HepG2 (cell line): ENCODE results near the gene COL9A2. TPM values are rescaled to one million over a fixed set of nuclear protein-coding genes. Genes with fewer than 3 reads are reported as not detected.
A peak's percentile ranks its signal among the peaks of the same experiment; 100 is the strongest.

Source experiments
- ATAD3A ChIP-seq: sonication (generic); formaldehyde crosslinking; IDR thresholded peaks from 2 replicates; pipeline ENCODE4 v1.4.0; 2020; ENCODE audit warnings: missing genetic modification reagents
- BHLHE40 ChIP-seq: IDR thresholded peaks from 2 replicates; pipeline ENCODE4 v1.6.1; 2011; ENCODE audit warnings: low read length, improper control_type of control experiment
- FOSL2 ChIP-seq: sonication (generic); formaldehyde crosslinking; IDR thresholded peaks from 2 replicates; pipeline ENCODE4 v1.4.0; 2020; ENCODE audit warnings: missing genetic modification reagents
- GATAD1 ChIP-seq: IDR thresholded peaks from 2 replicates; pipeline ENCODE4 v1.6.1; 2016; ENCODE audit warnings: missing genetic modification reagents, missing compliant biosample characterization
- GZF1 ChIP-seq: sonication (generic); formaldehyde crosslinking; IDR thresholded peaks from 2 replicates; pipeline ENCODE4 v1.5.1; 2020; ENCODE audit warnings: mild to moderate bottlenecking, missing genetic modification reagents
- HMGA1 ChIP-seq: sonication (generic); formaldehyde crosslinking; conservative IDR thresholded peaks from 2 replicates; pipeline ENCODE4 v1.4.0; 2020; ENCODE audit warnings: missing genetic modification reagents
- HNRNPL ChIP-seq: fragments of 200-400 bp; formaldehyde crosslinking; IDR thresholded peaks from 2 replicates; pipeline ENCODE4 v1.6.1; 2017; ENCODE audit warnings: mild to moderate bottlenecking, low read depth, low read length
- HNRNPLL ChIP-seq: fragments of 200-400 bp; formaldehyde crosslinking; IDR thresholded peaks from 2 replicates; pipeline ENCODE4 v1.6.1; 2017; ENCODE audit warnings: mild to moderate bottlenecking, low read depth, low read length; ENCODE audit not compliant: poor library complexity, severe bottlenecking
- HOXD1 ChIP-seq: sonication (generic); formaldehyde crosslinking; IDR thresholded peaks from 2 replicates; pipeline ENCODE4 v1.5.0; 2020; ENCODE audit warnings: missing genetic modification reagents
- KDM2A ChIP-seq: sonication (generic); formaldehyde crosslinking; IDR thresholded peaks from 2 replicates; pipeline ENCODE4 v1.4.0; 2020; ENCODE audit warnings: low read depth, missing genetic modification reagents, borderline replicate concordance
- KLF16 ChIP-seq, 2 experiments: sonication (generic) in 1 of 2; formaldehyde crosslinking in 1 of 2; IDR thresholded peaks; 2 replicates each; pipeline versions ENCODE4 v1.6.1 to v1.8.0; 2016 to 2023; ENCODE audit warnings: missing genetic modification reagents in 2 of 2, missing compliant biosample characterization in 1 of 2
- MED1 ChIP-seq: sonication (generic); formaldehyde crosslinking; IDR thresholded peaks from 2 replicates; pipeline ENCODE4 v1.4.0; 2020; ENCODE audit warnings: missing genetic modification reagents
- NFIC ChIP-seq: IDR thresholded peaks from 2 replicates; pipeline ENCODE4 v1.6.1; 2012; ENCODE audit warnings: mild to moderate bottlenecking, low read length, inconsistent platforms
- NFKB2 ChIP-seq: sonication (generic); formaldehyde crosslinking; IDR thresholded peaks from 2 replicates; pipeline ENCODE4 v1.4.0; 2020; ENCODE audit warnings: missing genetic modification reagents, borderline replicate concordance
- RXRA ChIP-seq: sonication (generic); formaldehyde crosslinking; IDR thresholded peaks from 2 replicates; pipeline ENCODE4 v1.5.1; 2020; ENCODE audit warnings: missing genetic modification reagents
- SRF ChIP-seq: IDR thresholded peaks from 2 replicates; pipeline ENCODE4 v1.6.1; 2011; ENCODE audit warnings: mild to moderate bottlenecking, low read depth, low read length, moderate library complexity
- YEATS4 ChIP-seq: sonication (generic); formaldehyde crosslinking; IDR thresholded peaks from 2 replicates; pipeline ENCODE4 v1.4.0; 2020; ENCODE audit warnings: missing genetic modification reagents, borderline replicate concordance
- ZNF143 ChIP-seq: sonication (generic); formaldehyde crosslinking; IDR thresholded peaks from 2 replicates; pipeline ENCODE4 v1.4.0; 2020; ENCODE audit warnings: missing genetic modification reagents
- ZNF274 ChIP-seq: sonication (generic); formaldehyde crosslinking; IDR thresholded peaks from 2 replicates; pipeline ENCODE4 v1.5.1; 2020; ENCODE audit warnings: mild to moderate bottlenecking, missing genetic modification reagents
- ZNF557 ChIP-seq: sonication (generic); formaldehyde crosslinking; IDR thresholded peaks from 2 replicates; pipeline ENCODE4 v1.4.0; 2020; ENCODE audit warnings: missing genetic modification reagents
- ZNF660 ChIP-seq: sonication (generic); formaldehyde crosslinking; IDR thresholded peaks from 2 replicates; pipeline ENCODE4 v1.5.1; 2020; ENCODE audit warnings: mild to moderate bottlenecking, low read depth, missing genetic modification reagents, borderline replicate concordance
- polyA plus RNA-seq, 8 experiments: library from polyadenylated mRNA; depleted of rRNA in 3 of 8; stranded (reverse) in 7 of 8; unstranded in 1 of 8; fragments of >200 nt; fragmentation: Illumina TruSeq in 4 of 8; extraction: Trizol in 4 of 8; gene quantifications; 2 replicates each; pipeline versions ENCODE4 v1.2.1 to v1.2.3, GENCODE V29; 2011 to 2016; ENCODE audit warnings: low read depth in 4 of 8, missing spikeins in 1 of 8, mixed read lengths in 1 of 8; ENCODE audit not compliant: insufficient read depth in 1 of 8
- total RNA-seq, 5 experiments: library from RNA; depleted of rRNA; stranded (reverse); fragments of >200 nt; fragmentation: Illumina TruSeq; extraction: Trizol; gene quantifications; 2 replicates each; pipeline ENCODE4 v1.2.3, GENCODE V29; 2016; ENCODE audit warnings: low read depth in 1 of 5
- TF ChIP-seq, protein P1 (sequence below): sonication (generic); formaldehyde crosslinking; IDR thresholded peaks from 2 replicates; pipeline ENCODE4 v1.4.0; 2020; ENCODE audit warnings: missing genetic modification reagents, borderline replicate concordance
- TF ChIP-seq, protein P2 (sequence below): IDR thresholded peaks from 2 replicates; pipeline ENCODE4 v1.6.1; 2012; ENCODE audit warnings: low read length, improper control_type of control experiment
- TF ChIP-seq, protein P3 (sequence below): IDR thresholded peaks from 2 replicates; pipeline ENCODE4 v1.6.1; 2016; ENCODE audit warnings: missing genetic modification reagents, missing compliant biosample characterization

The COL9A2 gene
- total and polyA plus RNA-seq, 2 of the 13 experiments (the other 11 are each of a cell fraction or from before 2014, with no cell fraction given), result 20.2 to 26.9 TPM

DNA sequence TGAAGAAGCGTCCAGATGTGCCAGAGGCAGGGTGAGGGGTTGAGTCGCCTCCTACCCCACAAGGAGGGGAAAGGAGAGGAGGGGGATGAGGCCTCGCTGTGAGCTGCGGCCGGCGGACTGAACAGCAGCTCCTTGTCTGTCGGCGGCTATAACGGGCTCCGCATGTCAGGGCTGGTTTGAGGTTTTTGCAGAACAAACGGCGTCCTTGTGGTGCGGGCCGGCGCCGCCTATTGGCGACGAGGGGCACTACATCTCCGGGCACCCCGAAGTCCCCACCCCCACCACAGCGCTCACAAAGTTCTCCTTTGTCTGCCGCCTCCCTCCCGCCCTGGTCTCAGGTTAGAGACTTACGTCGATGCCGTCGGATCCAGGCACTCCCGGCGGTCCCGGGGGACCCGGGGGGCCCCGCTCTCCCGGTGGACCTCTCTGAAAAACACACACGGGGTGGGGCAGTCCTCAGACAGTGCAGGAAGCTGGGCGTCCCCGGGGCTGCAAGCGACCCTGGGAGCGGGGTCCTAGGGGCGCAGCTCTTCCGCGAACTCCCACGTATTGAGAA lies 1.8 kb downstream of the COL9A2 start (continued):
- TF ChIP-seq, protein P1, sequence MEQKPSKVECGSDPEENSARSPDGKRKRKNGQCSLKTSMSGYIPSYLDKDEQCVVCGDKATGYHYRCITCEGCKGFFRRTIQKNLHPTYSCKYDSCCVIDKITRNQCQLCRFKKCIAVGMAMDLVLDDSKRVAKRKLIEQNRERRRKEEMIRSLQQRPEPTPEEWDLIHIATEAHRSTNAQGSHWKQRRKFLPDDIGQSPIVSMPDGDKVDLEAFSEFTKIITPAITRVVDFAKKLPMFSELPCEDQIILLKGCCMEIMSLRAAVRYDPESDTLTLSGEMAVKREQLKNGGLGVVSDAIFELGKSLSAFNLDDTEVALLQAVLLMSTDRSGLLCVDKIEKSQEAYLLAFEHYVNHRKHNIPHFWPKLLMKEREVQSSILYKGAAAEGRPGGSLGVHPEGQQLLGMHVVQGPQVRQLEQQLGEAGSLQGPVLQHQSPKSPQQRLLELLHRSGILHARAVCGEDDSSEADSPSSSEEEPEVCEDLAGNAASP (CRISPR knock-in tag), result peak; percentile 62; the same call in 1 of the 2 replicates
- TF ChIP-seq KDM2A (CRISPR knock-in tag) (peak; percentile 74), ZNF274 (peak; percentile 38; the same call in 1 of the 2 replicates), ZNF557 (0 out of 2 replicates have a peak, but pooled peaks have one; percentile 78), HOXD1 (CRISPR knock-in tag) (0 out of 2 replicates have a peak, but pooled peaks have one; percentile 36), HNRNPL (0 out of 2 replicates have a peak, but pooled peaks have one; percentile 65), HNRNPLL (peak; percentile 75), RXRA (CRISPR knock-in tag) (peak; percentile 58; the same call in 1 of the 2 replicates), NFKB2 (CRISPR knock-in tag) (peak; percentile 52; the same call in 1 of the 2 replicates), YEATS4 (CRISPR knock-in tag) (no peak), ZNF143 (CRISPR knock-in tag) (peak; percentile 34; the same call in 1 of the 2 replicates), GZF1 (no peak), ATAD3A (CRISPR knock-in tag) (no peak), SRF (no peak), MED1 (peak; percentile 66), GATAD1 (CRISPR knock-in tag) (peak; percentile 42), KLF16 (CRISPR knock-in tag; IDR thresholded peaks at IDR 0.05) (peak in 1 of 2 experiments; percentile 64; a peak in 1 of 4 replicates), FOSL2 (CRISPR knock-in tag) (peak; percentile 41), NFIC (no peak), BHLHE40 (no peak), HMGA1 (CRISPR knock-in tag) (no peak), ZNF660 (CRISPR knock-in tag) (no peak)
- TF ChIP-seq, protein P2, sequence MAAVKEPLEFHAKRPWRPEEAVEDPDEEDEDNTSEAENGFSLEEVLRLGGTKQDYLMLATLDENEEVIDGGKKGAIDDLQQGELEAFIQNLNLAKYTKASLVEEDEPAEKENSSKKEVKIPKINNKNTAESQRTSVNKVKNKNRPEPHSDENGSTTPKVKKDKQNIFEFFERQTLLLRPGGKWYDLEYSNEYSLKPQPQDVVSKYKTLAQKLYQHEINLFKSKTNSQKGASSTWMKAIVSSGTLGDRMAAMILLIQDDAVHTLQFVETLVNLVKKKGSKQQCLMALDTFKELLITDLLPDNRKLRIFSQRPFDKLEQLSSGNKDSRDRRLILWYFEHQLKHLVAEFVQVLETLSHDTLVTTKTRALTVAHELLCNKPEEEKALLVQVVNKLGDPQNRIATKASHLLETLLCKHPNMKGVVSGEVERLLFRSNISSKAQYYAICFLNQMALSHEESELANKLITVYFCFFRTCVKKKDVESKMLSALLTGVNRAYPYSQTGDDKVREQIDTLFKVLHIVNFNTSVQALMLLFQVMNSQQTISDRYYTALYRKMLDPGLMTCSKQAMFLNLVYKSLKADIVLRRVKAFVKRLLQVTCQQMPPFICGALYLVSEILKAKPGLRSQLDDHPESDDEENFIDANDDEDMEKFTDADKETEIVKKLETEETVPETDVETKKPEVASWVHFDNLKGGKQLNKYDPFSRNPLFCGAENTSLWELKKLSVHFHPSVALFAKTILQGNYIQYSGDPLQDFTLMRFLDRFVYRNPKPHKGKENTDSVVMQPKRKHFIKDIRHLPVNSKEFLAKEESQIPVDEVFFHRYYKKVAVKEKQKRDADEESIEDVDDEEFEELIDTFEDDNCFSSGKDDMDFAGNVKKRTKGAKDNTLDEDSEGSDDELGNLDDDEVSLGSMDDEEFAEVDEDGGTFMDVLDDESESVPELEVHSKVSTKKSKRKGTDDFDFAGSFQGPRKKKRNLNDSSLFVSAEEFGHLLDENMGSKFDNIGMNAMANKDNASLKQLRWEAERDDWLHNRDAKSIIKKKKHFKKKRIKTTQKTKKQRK, result no peak
- TF ChIP-seq, protein P3, sequence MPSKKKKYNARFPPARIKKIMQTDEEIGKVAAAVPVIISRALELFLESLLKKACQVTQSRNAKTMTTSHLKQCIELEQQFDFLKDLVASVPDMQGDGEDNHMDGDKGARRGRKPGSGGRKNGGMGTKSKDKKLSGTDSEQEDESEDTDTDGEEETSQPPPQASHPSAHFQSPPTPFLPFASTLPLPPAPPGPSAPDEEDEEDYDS (CRISPR knock-in tag), result peak; percentile 40; the same call in 1 of the 2 replicates
